CD4-positive, alpha-beta T cell treated with Interferon alpha-2 for 1 hour (primary cell): ENCODE results near the gene ESRRB.

ENCODE experiments used
- DNase-seq, 2 donors: peaks; one replicate each; pipeline ENCODE4 v3.0.0-alpha.2; 2020 to 2022

ESRRB gene

DNA sequence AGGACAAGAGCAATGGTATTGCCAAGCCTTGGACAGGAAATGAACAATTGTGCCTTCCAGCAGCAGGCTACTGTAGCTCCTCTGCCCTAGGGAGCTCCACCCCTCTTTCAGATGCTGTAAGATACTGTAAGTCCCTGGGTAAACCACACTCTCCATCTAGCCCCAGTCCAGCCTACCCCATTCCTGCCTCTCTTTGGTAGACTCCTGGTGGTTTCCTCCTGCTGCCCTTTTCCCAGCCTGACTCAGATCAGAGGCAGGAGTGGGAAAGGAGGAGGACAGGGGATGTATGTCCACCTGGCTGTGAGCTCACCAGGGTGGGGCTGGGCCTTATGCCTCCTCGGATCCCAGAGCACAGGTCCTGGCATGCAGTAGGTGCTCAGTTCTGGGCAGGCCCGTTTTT lies 174.6 kb downstream of the ESRRB start:
- no peak for DNase-seq

- no peak for DNase-seq
Measured at GRCh38 chr14:76551116-76551515, 175.2 kb downstream of the ESRRB start.
